Activated T-cell treated with anti-CD3 and anti-CD28 coated beads, Interleukin-2, amount 50 U/mL, for 24 hours (primary cell): Measurements from ENCODE around the gene FSTL3.

Experiments
- DNase-seq: peaks from one replicate; pipeline ENCODE4 v3.0.0-alpha.2; 2020
- H3K27ac Mint-ChIP-seq: 2 replicates; pipeline ENCODE4 v1.8.0; 2020; ENCODE audit warnings: mild to moderate bottlenecking, mixed read lengths
- H3K27me3 Mint-ChIP-seq: 2 replicates; pipeline ENCODE4 v1.8.0; 2020; ENCODE audit warnings: mixed read lengths
- H3K36me3 Mint-ChIP-seq: 2 replicates; pipeline ENCODE4 v1.8.0; 2020; ENCODE audit warnings: low read depth, mixed read lengths
- H3K4me1 Mint-ChIP-seq: 2 replicates; pipeline ENCODE4 v1.8.0; 2020; ENCODE audit warnings: low read depth, mixed read lengths
- H3K4me3 Mint-ChIP-seq: 2 replicates; pipeline ENCODE4 v1.8.0; 2020; ENCODE audit warnings: mild to moderate bottlenecking, moderate library complexity, mixed read lengths
- H3K9me3 Mint-ChIP-seq: 2 replicates; pipeline ENCODE4 v1.8.0; 2020; ENCODE audit warnings: mixed read lengths

The FSTL3 gene

GRCh38 chr19:640606-641189 is 35.5 kb upstream of the FSTL3 start:
- peaks cover 21% of the 10 kb centered on the region for H3K36me3 Mint-ChIP-seq
- no peak for DNase-seq
- H3K27ac Mint-ChIP-seq: no peak overlapping the region
- H3K27me3 Mint-ChIP-seq: no peaks in the 10 kb centered on the region
- no peaks in the 10 kb centered on the region for H3K9me3 Mint-ChIP-seq
- H3K4me1 Mint-ChIP-seq: peaks cover 9% of the 10 kb centered on the region
- H3K4me3 Mint-ChIP-seq: no peak overlapping the region

- no peak for DNase-seq
- H3K4me1 Mint-ChIP-seq: peaks cover 9% of the 10 kb centered on the region
- no peaks in the 10 kb centered on the region for H3K27me3 Mint-ChIP-seq
- H3K36me3 Mint-ChIP-seq: peaks cover 29% of the 10 kb centered on the region
- H3K27ac Mint-ChIP-seq: no peak overlapping the region
- no peak overlapping the region for H3K4me3 Mint-ChIP-seq
- H3K9me3 Mint-ChIP-seq: no peaks in the 10 kb centered on the region
Observed at GRCh38 chr19:641702-642101, 34.5 kb upstream of the FSTL3 start.

- Mint-ChIP-seq H3K4me1 (peaks cover 6% of the 10 kb centered on the region), H3K9me3 (no peaks in the 10 kb centered on the region), H3K27me3 (no peaks in the 10 kb centered on the region), H3K4me3 (no peak overlapping the region), H3K27ac (peak overlapping the region; percentile 44), H3K36me3 (peaks cover 38% of the 10 kb centered on the region)
- no peak for DNase-seq
Observed at GRCh38 chr19:642767-643727, 33.1 kb upstream of the FSTL3 start.

GRCh38 chr19:643736-644135 is 32.5 kb upstream of the FSTL3 start:
- Mint-ChIP-seq H3K9me3 (no peaks in the 10 kb centered on the region), H3K27me3 (no peaks in the 10 kb centered on the region), H3K4me1 (peaks cover 6% of the 10 kb centered on the region), H3K36me3 (peaks cover 42% of the 10 kb centered on the region), H3K27ac (no peak overlapping the region), H3K4me3 (no peak overlapping the region)
- DNase-seq: no peak

GRCh38 chr19:644363-644762 is 31.8 kb upstream of the FSTL3 start:
- Mint-ChIP-seq H3K4me1 (peaks cover 1% of the 10 kb centered on the region), H3K27ac (no peak overlapping the region), H3K36me3 (peaks cover 47% of the 10 kb centered on the region), H3K27me3 (no peaks in the 10 kb centered on the region), H3K9me3 (no peaks in the 10 kb centered on the region), H3K4me3 (no peak overlapping the region)
- DNase-seq: no peak

GRCh38 chr19:644789-645188 is 31.4 kb upstream of the FSTL3 start:
- no peaks in the 10 kb centered on the region for H3K4me1 Mint-ChIP-seq
- no peaks in the 10 kb centered on the region for H3K9me3 Mint-ChIP-seq
- no peak overlapping the region for H3K27ac Mint-ChIP-seq
- H3K27me3 Mint-ChIP-seq: no peaks in the 10 kb centered on the region
- DNase-seq: no peak
- peaks cover 49% of the 10 kb centered on the region for H3K36me3 Mint-ChIP-seq
- no peak overlapping the region for H3K4me3 Mint-ChIP-seq

- H3K27ac Mint-ChIP-seq: peak overlapping the region; percentile 37
Observed at GRCh38 chr19:645912-646778, 30.0 kb upstream of the FSTL3 start.

GRCh38 chr19:646779-647565 is 29.2 kb upstream of the FSTL3 start:
- DNase-seq: no peak
- Mint-ChIP-seq H3K27me3 (no peaks in the 10 kb centered on the region), H3K4me1 (peaks cover 2% of the 10 kb centered on the region), H3K9me3 (no peaks in the 10 kb centered on the region), H3K4me3 (no peak overlapping the region), H3K36me3 (peaks cover 57% of the 10 kb centered on the region), H3K27ac (no peak overlapping the region)

More at GRCh38 chr19:645912-646778, 30.0 kb upstream of the FSTL3 start:
- no peak for DNase-seq
- Mint-ChIP-seq H3K4me3 (no peak overlapping the region), H3K27me3 (no peaks in the 10 kb centered on the region), H3K4me1 (peaks cover 2% of the 10 kb centered on the region), H3K9me3 (no peaks in the 10 kb centered on the region), H3K36me3 (peaks cover 56% of the 10 kb centered on the region)

GRCh38 chr19:647566-648284 is 28.5 kb upstream of the FSTL3 start:
- DNase-seq: no peak
- Mint-ChIP-seq H3K27ac (no peak overlapping the region), H3K4me3 (no peak overlapping the region), H3K4me1 (peaks cover 2% of the 10 kb centered on the region), H3K27me3 (no peaks in the 10 kb centered on the region), H3K9me3 (no peaks in the 10 kb centered on the region), H3K36me3 (peaks cover 60% of the 10 kb centered on the region)

GRCh38 chr19:648305-648704 is 27.9 kb upstream of the FSTL3 start:
- H3K36me3 Mint-ChIP-seq: peaks cover 62% of the 10 kb centered on the region
- no peak overlapping the region for H3K27ac Mint-ChIP-seq
- DNase-seq: no peak
- no peaks in the 10 kb centered on the region for H3K27me3 Mint-ChIP-seq
- H3K9me3 Mint-ChIP-seq: no peaks in the 10 kb centered on the region
- peaks cover 4% of the 10 kb centered on the region for H3K4me1 Mint-ChIP-seq
- H3K4me3 Mint-ChIP-seq: no peak overlapping the region

GRCh38 chr19:648904-649801 is 27.0 kb upstream of the FSTL3 start:
- DNase-seq: no peak
- H3K27ac Mint-ChIP-seq: no peak overlapping the region

GRCh38 chr19:650121-650520 is 26.1 kb upstream of the FSTL3 start:
- no peaks in the 10 kb centered on the region for H3K27me3 Mint-ChIP-seq
- no peak for DNase-seq
- H3K27ac Mint-ChIP-seq: no peak overlapping the region
- H3K4me1 Mint-ChIP-seq: peaks cover 12% of the 10 kb centered on the region
- H3K36me3 Mint-ChIP-seq: peaks cover 66% of the 10 kb centered on the region
- H3K9me3 Mint-ChIP-seq: no peaks in the 10 kb centered on the region
- H3K4me3 Mint-ChIP-seq: no peak overlapping the region

More at GRCh38 chr19:648904-649801, 27.0 kb upstream of the FSTL3 start:
- Mint-ChIP-seq H3K4me3 (no peak overlapping the region), H3K27me3 (no peaks in the 10 kb centered on the region), H3K36me3 (peaks cover 67% of the 10 kb centered on the region), H3K9me3 (no peaks in the 10 kb centered on the region), H3K4me1 (peaks cover 7% of the 10 kb centered on the region)
